ENCODE data around the gene GMDS. TPM values are rescaled to one million over a fixed set of nuclear protein-coding genes. Genes with fewer than 3 reads are reported as not detected.

GMDS gene
- total and polyA plus RNA-seq, 9 donors: 6.6 to 20.6 (median 11.0) TPM

- no peaks in the 10 kb centered on the region for H3K9me3 ChIP-seq
- H3K4me3 ChIP-seq: no peak overlapping the region
- H3K36me3 ChIP-seq: no peaks in the 10 kb centered on the region
- WGBS, 3 donors: 86 to 89% (median 86%) methylated on average over 15 of the region's 15 CpGs
- DNase-seq: no peak
- no peaks in the 10 kb centered on the region for H3K27me3 ChIP-seq
- intact Hi-C loops (cut with DNase I): no loop called here
- TF ChIP-seq POLR2A (IDR thresholded peaks at IDR 0.05) (no peak), CTCF (IDR thresholded peaks at IDR 0.05) (no peak), EP300 (IDR thresholded peaks at IDR 0.05) (no peak)
- H3K27ac ChIP-seq: no peak overlapping the region
- no peaks in the 10 kb centered on the region for H3K4me1 ChIP-seq (ENCODE audit: insufficient read depth)
These were observed 458.7 kb downstream of the GMDS start for GRCh38 chr6:1786455-1787453.

GRCh38 chr6:1784422-1784884 lies 461.0 kb downstream of the GMDS start:
- 79 to 89% (median 85%) methylated on average over 6 of the region's 6 CpGs for WGBS, 3 donors
- Histone ChIP-seq H3K4me3 (no peak overlapping the region), H3K4me1 (ENCODE audit: insufficient read depth) (no peaks in the 10 kb centered on the region), H3K27me3 (no peaks in the 10 kb centered on the region), H3K9me3 (no peaks in the 10 kb centered on the region), H3K36me3 (no peaks in the 10 kb centered on the region), H3K27ac (no peak overlapping the region)
- no peak for DNase-seq
- TF ChIP-seq POLR2A (IDR thresholded peaks at IDR 0.05) (no peak), EP300 (IDR thresholded peaks at IDR 0.05) (no peak), CTCF (IDR thresholded peaks at IDR 0.05) (no peak)
- intact Hi-C loops (cut with DNase I): no loop called here

GRCh38 chr6:1781817-1782184 lies 463.6 kb downstream of the GMDS start:
- no peaks in the 10 kb centered on the region for H3K27me3 ChIP-seq
- intact Hi-C loops (cut with DNase I): no loop called here
- H3K9me3 ChIP-seq: no peaks in the 10 kb centered on the region
- no peak overlapping the region for H3K27ac ChIP-seq
- H3K36me3 ChIP-seq: no peaks in the 10 kb centered on the region
- no peak for DNase-seq
- no peak overlapping the region for H3K4me3 ChIP-seq
- WGBS, 3 donors: 96 to 99% (median 97%) methylated on average over 4 of the region's 4 CpGs
- peaks cover 3% of the 10 kb centered on the region for H3K4me1 ChIP-seq (ENCODE audit: insufficient read depth)
- TF ChIP-seq CTCF (IDR thresholded peaks at IDR 0.05) (no peak), POLR2A (IDR thresholded peaks at IDR 0.05) (no peak), EP300 (IDR thresholded peaks at IDR 0.05) (no peak)

GRCh38 chr6:1781152-1781816 lies 464.1 kb downstream of the GMDS start:
- 86 to 88% (median 88%) methylated on average over 9 to 11 of the region's 11 CpGs for WGBS, 3 donors
- no peak for DNase-seq
- Histone ChIP-seq H3K4me3 (no peak overlapping the region), H3K4me1 (ENCODE audit: insufficient read depth) (peaks cover 3% of the 10 kb centered on the region), H3K9me3 (no peaks in the 10 kb centered on the region), H3K27ac (no peak overlapping the region), H3K27me3 (no peaks in the 10 kb centered on the region), H3K36me3 (no peaks in the 10 kb centered on the region)
- TF ChIP-seq POLR2A (IDR thresholded peaks at IDR 0.05) (no peak), CTCF (IDR thresholded peaks at IDR 0.05) (no peak), EP300 (IDR thresholded peaks at IDR 0.05) (no peak)
- intact Hi-C loops (cut with DNase I): no loop called here

Measured in ovary (tissue), 9 donors.